SK-N-MC (cell line): ENCODE measurements around the gene BEST2.
"Not testable (repeated sequence)": the region's sequence is repeated elsewhere in the genome, so short reads cannot be mapped to it uniquely, and the experiment has no call there.

Experiments used
- DNase-seq: peaks from one replicate; pipeline ENCODE4 v3.0.0-alpha.2; 2011; ENCODE audit warnings: low read depth, low spot score
- H3K27ac ChIP-seq: fragments of 200-600 bp; sonication (generic); 2 replicates; pipeline ENCODE4 v1.5.1; 2016; ENCODE audit warnings: mixed run types
- H3K36me3 ChIP-seq: fragments of 200-600 bp; sonication (generic); 2 replicates; pipeline ENCODE4 v1.6.1; 2017; ENCODE audit warnings: antibody characterized with exemption, low read length, mixed read lengths; ENCODE audit not compliant: insufficient read depth
- H3K4me3 ChIP-seq: fragments of 200-600 bp; sonication (generic); 2 replicates; pipeline ENCODE4 v1.5.1; 2016
- H3K9ac ChIP-seq: fragments of 200-600 bp; sonication (generic); 2 replicates; pipeline ENCODE4 v1.8.0; 2017; ENCODE audit warnings: mixed run types, mixed read lengths; ENCODE audit not compliant: insufficient read length
- H3K9me3 ChIP-seq: fragments of 200-600 bp; sonication (generic); 2 replicates; pipeline ENCODE4 v1.6.1; 2017; ENCODE audit warnings: low read depth, mild to moderate bottlenecking, antibody characterized with exemption, low read length, moderate library complexity, mixed read lengths
- EZH2 ChIP-seq: fragments of 200-600 bp; sonication (generic); IDR thresholded peaks from one replicate; pipeline ENCODE4 v1.6.1; 2017; ENCODE audit warnings: antibody characterized with exemption
- FOXP2 ChIP-seq: optimal IDR thresholded peaks from 2 replicates; pipeline ENCODE3; 2011; ENCODE audit warnings: mild to moderate bottlenecking, moderate library complexity; ENCODE audit not compliant: insufficient read depth; ENCODE audit errors: extremely low read length, control extremely low read depth
- POLR2AphosphoS5 ChIP-seq: IDR thresholded peaks from 2 replicates; pipeline ENCODE4 v1.6.1; 2012; ENCODE audit warnings: mild to moderate bottlenecking, low read depth, low read length, borderline replicate concordance

BEST2 gene

DNA sequence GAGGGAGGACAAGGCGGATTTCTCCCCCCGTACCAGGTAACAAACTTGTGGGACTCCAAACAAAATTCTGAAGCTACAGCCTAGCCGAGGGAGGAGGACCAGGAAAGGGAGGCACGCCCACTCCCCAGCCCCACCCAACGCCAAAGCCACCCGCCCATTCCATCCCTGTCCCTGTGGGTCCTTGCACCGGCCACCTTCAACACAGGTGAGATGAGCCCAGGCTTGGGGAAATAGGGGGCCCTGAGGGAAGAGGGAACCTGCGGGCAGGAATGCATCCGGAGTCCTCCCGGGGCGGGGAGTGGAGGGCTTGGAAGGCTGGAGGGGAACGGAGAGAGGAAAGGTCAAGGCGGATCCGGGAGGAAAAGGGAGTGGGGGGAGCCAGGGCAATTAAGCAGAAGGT lies at the start of gene BEST2:
Gene BEST2 (plus strand): TSS at position 157 of the 400 bp plus-strand sequence. CDS start 802 bp downstream, outside the sequence.
- H3K4me3 ChIP-seq = no peak within 1 kb of the TSS
- TF ChIP-seq FOXP2 = no peak
- TF ChIP-seq EZH2 = no peak
- no peak for TF ChIP-seq POLR2AphosphoS5
- no peak for DNase-seq

DNA sequence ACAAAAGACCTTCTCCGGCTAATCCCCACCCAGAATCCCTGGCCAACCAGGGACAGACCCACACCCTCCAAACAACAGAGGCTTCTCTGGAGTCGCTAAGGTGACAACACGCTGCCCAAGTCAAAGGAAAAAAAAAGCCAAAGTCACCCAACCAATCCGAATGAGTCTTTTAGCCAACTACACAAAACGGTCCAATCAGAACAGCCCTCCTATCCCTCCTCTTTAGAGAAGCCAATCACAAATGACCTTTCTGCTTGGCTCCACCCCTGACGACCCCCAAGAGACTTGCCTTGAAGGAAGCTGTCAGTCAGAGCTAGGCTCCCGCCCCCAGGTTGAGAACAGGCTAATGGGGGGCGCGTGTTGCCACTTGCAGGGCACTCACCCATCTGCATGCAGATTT lies 48.5 kb upstream of the BEST2 start:
- Histone ChIP-seq H3K27ac (no peak overlapping the region), H3K4me3 (no peak overlapping the region), H3K36me3 (peaks cover 68% of the 10 kb centered on the region), H3K9ac (no peak overlapping the region), H3K9me3 (no peaks in the 10 kb centered on the region)
- DNase-seq = no peak
- TF ChIP-seq EZH2 = no peak

More for the DNA sequence above, at the start of gene BEST2:
- H3K36me3 ChIP-seq = peaks cover 12% of the 10 kb centered on the region; the same call in 1 of the 2 replicates
- no peak within 1 kb of the TSS for H3K9ac ChIP-seq
- H3K27ac ChIP-seq = no peak within 1 kb of the TSS
- no peaks in the 10 kb centered on the region for H3K9me3 ChIP-seq

DNA sequence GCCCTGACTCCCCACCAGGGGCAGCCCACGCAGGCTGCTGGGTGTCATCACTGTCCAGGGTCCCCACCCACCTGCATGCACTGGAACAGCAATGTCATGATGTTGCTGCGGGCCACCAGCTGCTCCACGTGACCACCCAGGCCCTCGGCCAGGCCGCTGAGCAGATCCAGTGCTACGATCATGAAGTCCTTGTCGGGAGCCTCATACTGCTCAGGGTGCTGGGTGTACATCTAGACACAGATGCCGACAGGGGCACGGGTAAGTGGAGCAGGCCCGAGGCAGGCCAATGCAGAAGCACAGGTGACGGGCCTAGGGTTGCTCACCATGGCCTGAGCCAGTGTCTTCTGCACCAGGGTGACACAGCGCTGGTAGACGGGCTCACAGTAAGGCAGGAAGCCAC lies 46.4 kb upstream of the BEST2 start:
- no peak overlapping the region for H3K9ac ChIP-seq
- TF ChIP-seq FOXP2 = no peak
- TF ChIP-seq EZH2 = no peak
- TF ChIP-seq POLR2AphosphoS5 = no peak
- peaks cover 84% of the 10 kb centered on the region for H3K36me3 ChIP-seq
- H3K9me3 ChIP-seq = no peaks in the 10 kb centered on the region
- DNase-seq = no peak
- no peak overlapping the region for H3K4me3 ChIP-seq
- no peak overlapping the region for H3K27ac ChIP-seq

GRCh38 chr19:12705654-12706331 lies 45.8 kb upstream of the BEST2 start:
- Histone ChIP-seq H3K9ac (no peak overlapping the region), H3K36me3 (peaks cover 88% of the 10 kb centered on the region), H3K27ac (no peak overlapping the region), H3K9me3 (no peaks in the 10 kb centered on the region), H3K4me3 (no peak overlapping the region)
- no peak for DNase-seq
- TF ChIP-seq FOXP2 (no peak), POLR2AphosphoS5 (no peak), EZH2 (no peak)

GRCh38 chr19:12706332-12706718 lies 45.3 kb upstream of the BEST2 start:
- H3K9me3 ChIP-seq = no peaks in the 10 kb centered on the region
- TF ChIP-seq POLR2AphosphoS5 (no peak), FOXP2 (no peak), EZH2 (no peak)
- no peak overlapping the region for H3K9ac ChIP-seq
- H3K4me3 ChIP-seq = no peak overlapping the region
- no peak overlapping the region for H3K27ac ChIP-seq
- DNase-seq = no peak
- H3K36me3 ChIP-seq = peaks cover 87% of the 10 kb centered on the region

DNA sequence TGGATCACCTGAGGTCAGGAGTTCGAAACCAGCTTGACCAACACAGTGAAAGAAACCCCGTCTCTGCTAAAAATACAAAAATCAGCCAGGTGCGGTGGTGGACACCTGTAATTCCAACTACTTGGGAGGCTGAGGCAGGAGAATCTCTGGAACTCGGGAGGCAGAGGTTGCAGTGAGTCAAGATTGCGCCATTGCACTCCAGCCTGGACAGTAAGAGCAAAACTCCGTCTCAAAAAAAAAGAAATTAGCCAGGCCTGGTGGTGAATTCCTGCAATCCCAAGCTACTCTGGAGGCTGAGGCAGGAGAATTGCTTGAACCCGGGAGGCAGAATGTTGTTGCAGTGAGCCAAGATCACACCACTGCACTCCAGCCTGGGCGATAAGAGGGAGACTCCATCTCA lies 43.0 kb upstream of the BEST2 start:
- peaks cover 80% of the 10 kb centered on the region for H3K36me3 ChIP-seq

GRCh38 chr19:12711187-12711586 lies 40.4 kb upstream of the BEST2 start:
- Histone ChIP-seq H3K36me3 (peaks cover 83% of the 10 kb centered on the region), H3K27ac (no peak overlapping the region), H3K9ac (no peak overlapping the region), H3K4me3 (no peak overlapping the region), H3K9me3 (no peaks in the 10 kb centered on the region)
- TF ChIP-seq POLR2AphosphoS5 (no peak), FOXP2 (no peak), EZH2 (no peak)
- DNase-seq = no peak

More for the DNA sequence above, 43.0 kb upstream of the BEST2 start:
- no peak overlapping the region for H3K4me3 ChIP-seq
- H3K27ac ChIP-seq = no peak overlapping the region
- DNase-seq = no peak
- TF ChIP-seq FOXP2 (no peak), POLR2AphosphoS5 (no peak), EZH2 (no peak)
- no peak overlapping the region for H3K9ac ChIP-seq
- no peaks in the 10 kb centered on the region for H3K9me3 ChIP-seq

DNA sequence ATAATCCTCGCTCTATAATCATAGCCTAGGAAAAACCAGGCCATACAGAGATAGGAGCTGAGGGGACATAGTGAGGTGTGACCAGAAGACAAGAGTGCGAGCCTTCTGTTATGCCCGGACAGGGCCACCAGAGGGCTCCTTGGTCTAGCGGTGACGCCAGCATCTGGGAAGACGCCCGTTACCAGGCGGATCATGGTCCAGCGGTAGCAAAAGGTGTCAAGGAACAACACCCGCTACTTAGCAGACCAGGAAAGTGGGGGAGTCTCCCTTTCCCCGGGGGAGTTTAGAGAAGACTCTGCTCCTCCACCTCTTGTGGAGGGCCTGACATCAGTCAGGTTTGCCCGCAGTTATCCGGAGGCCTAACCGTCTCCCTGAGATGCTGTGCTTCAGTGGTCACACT lies 39.5 kb upstream of the BEST2 start:
- not testable (repeated sequence) for H3K9ac ChIP-seq, H3K9me3 ChIP-seq, DNase-seq, H3K4me3 ChIP-seq, H3K27ac ChIP-seq
- peaks cover 83% of the 10 kb centered on the region for H3K36me3 ChIP-seq

GRCh38 chr19:12713304-12713703 lies 38.3 kb upstream of the BEST2 start:
- not testable (repeated sequence) for H3K9ac ChIP-seq, DNase-seq, H3K4me3 ChIP-seq, H3K9me3 ChIP-seq, H3K27ac ChIP-seq
- H3K36me3 ChIP-seq = peaks cover 89% of the 10 kb centered on the region
